WTC11 (cell line): ENCODE results near the gene KIT. TPM values are rescaled to one million over a fixed set of nuclear protein-coding genes. Genes with fewer than 3 reads are reported as not detected.

Experiments
- ATAC-seq: fragments of 200-7000 bp; cut with Tn5 transposase; 2 replicates; pipeline ENCODE4 v1.10.0; 2021; ENCODE audit warnings: mild to moderate bottlenecking, moderate library complexity
- CTCF ChIA-PET: fragments of 300-600 bp; sonication (Branson Sonifier 250); formaldehyde crosslinking; loops from one replicate; lab custom pipeline; 2021; ENCODE audit warnings: antibody characterized with exemption; lab: Charles Lee
- POLR2A ChIA-PET: fragments of 350-600 bp; sonication (Branson Sonifier 250); formaldehyde crosslinking; loops from one replicate; lab custom pipeline; 2021; ENCODE audit warnings: antibody characterized with exemption; lab: Charles Lee
- DNase-seq: peaks from one replicate; pipeline ENCODE4 v3.0.0; 2021; ENCODE audit warnings: low spot score
- H3K27ac Mint-ChIP-seq: 2 replicates; pipeline ENCODE4 v1.8.0; 2021; ENCODE audit warnings: mixed read lengths
- H3K27me3 Mint-ChIP-seq: 2 replicates; pipeline ENCODE4 v1.8.0; 2021; ENCODE audit warnings: low read depth, mild to moderate bottlenecking, moderate library complexity, mixed read lengths
- H3K36me3 Mint-ChIP-seq: 2 replicates; pipeline ENCODE4 v1.8.0; 2021; ENCODE audit warnings: mixed read lengths
- H3K4me1 Mint-ChIP-seq: 2 replicates; pipeline ENCODE4 v1.8.0; 2022; ENCODE audit warnings: mixed read lengths
- H3K4me3 Mint-ChIP-seq: 2 replicates; pipeline ENCODE4 v1.8.0; 2021; ENCODE audit warnings: mild to moderate bottlenecking, moderate library complexity, mixed read lengths
- H3K9me3 Mint-ChIP-seq: 2 replicates; pipeline ENCODE4 v1.8.0; 2021; ENCODE audit warnings: mixed read lengths
- AFF4 ChIP-seq: sonication (generic); formaldehyde crosslinking; IDR thresholded peaks from 2 replicates; pipeline ENCODE4 v1.8.1; 2023; ENCODE audit warnings: mild to moderate bottlenecking, missing genetic modification reagents, borderline replicate concordance
- E2F5 ChIP-seq: sonication (generic); formaldehyde crosslinking; IDR thresholded peaks from 2 replicates; pipeline ENCODE4 v1.8.1; 2022; ENCODE audit warnings: mild to moderate bottlenecking, moderate library complexity, missing genetic modification reagents
- ELF4 ChIP-seq: sonication (generic); formaldehyde crosslinking; IDR thresholded peaks from 2 replicates; pipeline ENCODE4 v1.8.1; 2022; ENCODE audit warnings: low read depth, mild to moderate bottlenecking, moderate library complexity, missing genetic modification reagents
- FOXK1 ChIP-seq: sonication (generic); formaldehyde crosslinking; IDR thresholded peaks from 2 replicates; pipeline ENCODE4 v1.8.0; 2022; ENCODE audit warnings: mild to moderate bottlenecking, moderate library complexity, missing genetic modification reagents
- IRF1 ChIP-seq: sonication (generic); formaldehyde crosslinking; IDR thresholded peaks from 2 replicates; pipeline ENCODE4 v1.8.0; 2023; ENCODE audit warnings: missing genetic modification reagents
- IRF2 ChIP-seq: sonication (generic); formaldehyde crosslinking; IDR thresholded peaks from 2 replicates; pipeline ENCODE4 v1.8.0; 2022; ENCODE audit warnings: low read depth, missing genetic modification reagents, borderline replicate concordance
- JAZF1 ChIP-seq: fragments of 250-450 bp; sonication (Bioruptor Pico); IDR thresholded peaks from 2 replicates; pipeline ENCODE4 v1.9.0; 2021; ENCODE audit warnings: moderate library complexity, mild to moderate bottlenecking, inconsistent platforms
- KAT7 ChIP-seq: sonication (generic); formaldehyde crosslinking; IDR thresholded peaks from 2 replicates; pipeline ENCODE4 v1.8.1; 2023; ENCODE audit warnings: missing genetic modification reagents, mild to moderate bottlenecking, borderline replicate concordance
- NR2C2 ChIP-seq: sonication (generic); formaldehyde crosslinking; IDR thresholded peaks from 2 replicates; pipeline ENCODE4 v1.8.0; 2022; ENCODE audit warnings: mild to moderate bottlenecking, missing genetic modification reagents
- NR3C1 ChIP-seq: sonication (generic); formaldehyde crosslinking; conservative IDR thresholded peaks from 2 replicates; pipeline ENCODE4 v1.8.1; 2023; ENCODE audit warnings: low read depth, mild to moderate bottlenecking, missing genetic modification reagents
- PRRX2 ChIP-seq: fragments of 250-450 bp; sonication (Bioruptor Pico); IDR thresholded peaks from 2 replicates; pipeline ENCODE4 v1.8.0; 2021; ENCODE audit warnings: mild to moderate bottlenecking
- SP1 ChIP-seq: sonication (generic); formaldehyde crosslinking; conservative IDR thresholded peaks from 2 replicates; pipeline ENCODE4 v1.8.1; 2022; ENCODE audit warnings: missing genetic modification reagents
- STAT6 ChIP-seq: sonication (generic); formaldehyde crosslinking; conservative IDR thresholded peaks from 2 replicates; pipeline ENCODE4 v1.8.1; 2023; ENCODE audit warnings: mild to moderate bottlenecking, low read depth, missing genetic modification reagents, moderate library complexity
- ZNF121 ChIP-seq: sonication (generic); formaldehyde crosslinking; IDR thresholded peaks from 2 replicates; pipeline ENCODE4 v1.8.0; 2023; ENCODE audit warnings: missing genetic modification reagents
- ZNF138 ChIP-seq: sonication (generic); formaldehyde crosslinking; conservative IDR thresholded peaks from 2 replicates; pipeline ENCODE4 v1.8.1; 2022; ENCODE audit warnings: mild to moderate bottlenecking, moderate library complexity, missing genetic modification reagents
- total RNA-seq: library from RNA; stranded (reverse); gene quantifications from 3 replicates; pipeline ENCODE4 v1.2.3, GENCODE V29; 2021
- TF ChIP-seq, protein P1 (sequence below): sonication (generic); formaldehyde crosslinking; IDR thresholded peaks from 2 replicates; pipeline ENCODE4 v1.8.1; 2023; ENCODE audit warnings: mild to moderate bottlenecking, missing genetic modification reagents
- TF ChIP-seq, protein P2 (sequence below): fragments of 250-450 bp; sonication (Bioruptor Pico); conservative IDR thresholded peaks from 2 replicates; pipeline ENCODE4 v1.9.0; 2021; ENCODE audit warnings: mild to moderate bottlenecking
- TF ChIP-seq, protein P3 (sequence below): sonication (generic); formaldehyde crosslinking; IDR thresholded peaks from 2 replicates; pipeline ENCODE4 v1.8.0; 2022; ENCODE audit warnings: mild to moderate bottlenecking, missing genetic modification reagents
- TF ChIP-seq, protein P4 (sequence below): sonication (generic); formaldehyde crosslinking; IDR thresholded peaks from 2 replicates; pipeline ENCODE4 v1.8.0; 2022; ENCODE audit warnings: mild to moderate bottlenecking, missing genetic modification reagents

KIT gene
- total RNA-seq, 1 experiment from 2014 or later: 23.3 TPM

DNA sequence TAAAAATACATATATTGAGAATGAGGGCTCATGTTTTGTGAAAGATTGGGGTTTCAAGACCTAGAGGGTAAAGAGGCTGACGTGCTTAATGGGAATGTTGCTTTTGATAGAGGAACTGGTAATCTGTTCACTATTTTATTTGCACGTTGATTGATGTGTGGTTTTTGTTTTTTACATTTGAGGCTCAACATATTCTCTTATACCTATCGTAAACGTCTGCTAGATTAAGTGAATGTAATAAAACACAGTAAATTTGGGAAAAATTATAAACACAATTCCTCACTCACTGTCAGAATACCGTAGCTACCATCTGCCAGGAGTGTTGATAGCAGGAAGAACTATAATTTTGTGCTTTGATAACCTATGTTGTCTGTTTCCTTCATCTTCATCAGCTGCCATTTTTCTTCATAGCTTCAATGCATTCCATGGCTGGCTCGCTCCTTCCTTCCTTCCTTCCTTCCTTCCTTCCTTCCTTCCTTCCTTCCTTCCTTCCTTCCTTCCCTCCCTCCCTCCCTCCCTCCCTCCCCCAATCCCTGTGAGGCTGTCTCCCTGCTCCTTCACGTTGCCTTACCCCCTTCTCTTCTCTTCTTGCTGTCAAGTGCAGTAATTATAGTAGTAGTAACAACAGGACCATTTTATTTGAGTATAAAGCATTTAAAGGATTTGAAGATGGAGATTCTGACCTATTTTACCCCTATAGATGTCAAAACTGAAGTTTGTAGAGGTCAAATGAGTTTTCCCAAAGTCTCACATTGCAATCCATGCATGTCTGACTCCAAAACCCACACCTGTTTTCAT, 20.3 kb downstream of the KIT start:
- ChIA-PET CTCF (interaction anchor here (0.6 to 1.2 kb wide), 3 partner anchors 21 to 359 kb away, joined by 3 to 5 read pairs (median 3); no protein-coding TSS in a partner anchor), POLR2A (no interaction called here)
- Mint-ChIP-seq H3K27me3 (no peaks in the 10 kb centered on the region), H3K4me1 (peaks cover 64% of the 10 kb centered on the region), H3K4me3 (no peak overlapping the region), H3K27ac (no peak overlapping the region), H3K9me3 (peaks cover 5% of the 10 kb centered on the region; the same call in 1 of the 2 replicates), H3K36me3 (no peaks in the 10 kb centered on the region)
- TF ChIP-seq, protein P1, sequence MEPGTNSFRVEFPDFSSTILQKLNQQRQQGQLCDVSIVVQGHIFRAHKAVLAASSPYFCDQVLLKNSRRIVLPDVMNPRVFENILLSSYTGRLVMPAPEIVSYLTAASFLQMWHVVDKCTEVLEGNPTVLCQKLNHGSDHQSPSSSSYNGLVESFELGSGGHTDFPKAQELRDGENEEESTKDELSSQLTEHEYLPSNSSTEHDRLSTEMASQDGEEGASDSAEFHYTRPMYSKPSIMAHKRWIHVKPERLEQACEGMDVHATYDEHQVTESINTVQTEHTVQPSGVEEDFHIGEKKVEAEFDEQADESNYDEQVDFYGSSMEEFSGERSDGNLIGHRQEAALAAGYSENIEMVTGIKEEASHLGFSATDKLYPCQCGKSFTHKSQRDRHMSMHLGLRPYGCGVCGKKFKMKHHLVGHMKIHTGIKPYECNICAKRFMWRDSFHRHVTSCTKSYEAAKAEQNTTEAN (CRISPR knock-in tag): no peak
- TF ChIP-seq JAZF1 (CRISPR knock-in tag): no peak
- no peak for TF ChIP-seq NR3C1
- no peak for TF ChIP-seq PRRX2 (CRISPR knock-in tag)
- no peak for TF ChIP-seq ZNF121
- no peak for TF ChIP-seq ZNF138 (CRISPR knock-in tag)
- TF ChIP-seq SP1 (CRISPR knock-in tag): no peak
- no peak for TF ChIP-seq AFF4
- no peak for DNase-seq
- no peak for ATAC-seq

DNA sequence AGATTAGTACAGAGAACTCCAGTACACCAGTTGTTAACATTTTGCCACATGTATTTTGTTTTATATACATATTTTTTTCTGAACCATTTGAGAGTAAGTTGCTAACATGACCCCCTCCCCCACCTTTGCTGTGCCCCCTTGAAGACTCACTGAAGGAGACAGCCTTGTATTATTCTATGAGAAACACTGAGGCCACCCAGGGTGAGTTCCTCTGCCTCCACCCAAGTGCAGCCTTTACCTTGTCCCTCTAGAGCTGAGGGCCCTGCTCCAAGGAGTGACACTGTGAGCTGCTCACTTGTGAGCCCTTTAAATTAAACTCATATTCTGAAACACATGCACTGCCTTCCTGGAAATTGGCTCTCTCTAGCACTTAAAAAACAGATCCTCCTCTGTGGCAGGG, 21.1 kb downstream of the KIT start:
- DNase-seq (no peak), ATAC-seq (peak; percentile 43)
- no peak overlapping the region; the same call in 1 of the 2 replicates for H3K4me3 Mint-ChIP-seq
- no peaks in the 10 kb centered on the region for H3K9me3 Mint-ChIP-seq
- H3K4me1 Mint-ChIP-seq: peaks cover 64% of the 10 kb centered on the region
- no peaks in the 10 kb centered on the region for H3K27me3 Mint-ChIP-seq
- H3K36me3 Mint-ChIP-seq: no peaks in the 10 kb centered on the region
- CTCF ChIA-PET: interaction anchor here (0.5 to 1.2 kb wide), 4 partner anchors 25 to 292 kb away, joined by 3 read pairs; no protein-coding TSS in a partner anchor
- POLR2A ChIA-PET: no interaction called here
- H3K27ac Mint-ChIP-seq: peak overlapping the region; percentile 57; the same call in 1 of the 2 replicates
- TF ChIP-seq, protein P2, sequence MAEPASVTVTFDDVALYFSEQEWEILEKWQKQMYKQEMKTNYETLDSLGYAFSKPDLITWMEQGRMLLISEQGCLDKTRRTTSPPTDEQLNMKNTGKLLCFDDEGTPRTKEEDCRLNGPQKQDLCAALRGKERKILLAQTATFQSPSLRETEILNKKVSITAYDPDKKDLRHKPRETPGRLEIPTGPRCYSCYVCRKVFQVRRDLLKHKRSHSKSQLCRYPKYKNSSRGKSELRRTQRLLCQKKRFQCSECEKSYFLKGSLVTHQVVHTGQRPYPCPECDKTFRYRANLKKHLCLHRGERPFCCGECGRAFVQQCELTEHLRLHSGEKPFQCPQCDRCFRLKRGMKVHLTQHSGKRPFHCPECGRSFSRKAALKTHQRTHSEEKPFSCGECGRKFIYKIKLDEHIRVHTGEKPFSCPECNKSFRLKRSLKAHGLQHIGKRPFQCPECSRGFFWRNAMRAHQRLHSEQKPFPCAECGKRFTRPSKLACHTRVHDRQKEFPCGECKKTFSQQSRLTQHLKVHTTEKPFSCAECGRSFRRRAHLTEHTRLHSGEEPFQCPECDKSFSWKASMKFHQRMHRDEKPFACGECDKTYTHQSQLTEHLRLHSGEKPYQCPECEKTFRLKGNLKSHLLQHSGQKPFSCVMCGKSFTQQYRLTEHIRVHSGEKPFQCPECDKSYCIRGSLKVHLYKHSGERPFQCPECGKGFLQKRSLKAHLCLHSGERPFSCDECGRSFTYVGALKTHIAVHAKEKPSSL (CRISPR knock-in tag): no peak
- TF ChIP-seq, protein P3, sequence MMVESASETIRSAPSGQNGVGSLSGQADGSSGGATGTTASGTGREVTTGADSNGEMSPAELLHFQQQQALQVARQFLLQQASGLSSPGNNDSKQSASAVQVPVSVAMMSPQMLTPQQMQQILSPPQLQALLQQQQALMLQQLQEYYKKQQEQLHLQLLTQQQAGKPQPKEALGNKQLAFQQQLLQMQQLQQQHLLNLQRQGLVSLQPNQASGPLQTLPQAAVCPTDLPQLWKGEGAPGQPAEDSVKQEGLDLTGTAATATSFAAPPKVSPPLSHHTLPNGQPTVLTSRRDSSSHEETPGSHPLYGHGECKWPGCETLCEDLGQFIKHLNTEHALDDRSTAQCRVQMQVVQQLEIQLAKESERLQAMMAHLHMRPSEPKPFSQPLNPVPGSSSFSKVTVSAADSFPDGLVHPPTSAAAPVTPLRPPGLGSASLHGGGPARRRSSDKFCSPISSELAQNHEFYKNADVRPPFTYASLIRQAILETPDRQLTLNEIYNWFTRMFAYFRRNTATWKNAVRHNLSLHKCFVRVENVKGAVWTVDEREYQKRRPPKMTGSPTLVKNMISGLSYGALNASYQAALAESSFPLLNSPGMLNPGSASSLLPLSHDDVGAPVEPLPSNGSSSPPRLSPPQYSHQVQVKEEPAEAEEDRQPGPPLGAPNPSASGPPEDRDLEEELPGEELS (CRISPR knock-in tag): no peak
- TF ChIP-seq, protein P4, sequence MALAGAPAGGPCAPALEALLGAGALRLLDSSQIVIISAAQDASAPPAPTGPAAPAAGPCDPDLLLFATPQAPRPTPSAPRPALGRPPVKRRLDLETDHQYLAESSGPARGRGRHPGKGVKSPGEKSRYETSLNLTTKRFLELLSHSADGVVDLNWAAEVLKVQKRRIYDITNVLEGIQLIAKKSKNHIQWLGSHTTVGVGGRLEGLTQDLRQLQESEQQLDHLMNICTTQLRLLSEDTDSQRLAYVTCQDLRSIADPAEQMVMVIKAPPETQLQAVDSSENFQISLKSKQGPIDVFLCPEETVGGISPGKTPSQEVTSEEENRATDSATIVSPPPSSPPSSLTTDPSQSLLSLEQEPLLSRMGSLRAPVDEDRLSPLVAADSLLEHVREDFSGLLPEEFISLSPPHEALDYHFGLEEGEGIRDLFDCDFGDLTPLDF (CRISPR knock-in tag): no peak
- TF ChIP-seq FOXK1 (CRISPR knock-in tag): no peak
- TF ChIP-seq E2F5 (CRISPR knock-in tag): no peak
- no peak for TF ChIP-seq NR2C2 (CRISPR knock-in tag)
- TF ChIP-seq ELF4: no peak
- no peak for TF ChIP-seq IRF2 (CRISPR knock-in tag)
- no peak for TF ChIP-seq KAT7 (CRISPR knock-in tag)
- TF ChIP-seq IRF1 (CRISPR knock-in tag): no peak
- TF ChIP-seq STAT6 (CRISPR knock-in tag): no peak
